Measurements from ENCODE around the gene DOCK9.

DNA sequence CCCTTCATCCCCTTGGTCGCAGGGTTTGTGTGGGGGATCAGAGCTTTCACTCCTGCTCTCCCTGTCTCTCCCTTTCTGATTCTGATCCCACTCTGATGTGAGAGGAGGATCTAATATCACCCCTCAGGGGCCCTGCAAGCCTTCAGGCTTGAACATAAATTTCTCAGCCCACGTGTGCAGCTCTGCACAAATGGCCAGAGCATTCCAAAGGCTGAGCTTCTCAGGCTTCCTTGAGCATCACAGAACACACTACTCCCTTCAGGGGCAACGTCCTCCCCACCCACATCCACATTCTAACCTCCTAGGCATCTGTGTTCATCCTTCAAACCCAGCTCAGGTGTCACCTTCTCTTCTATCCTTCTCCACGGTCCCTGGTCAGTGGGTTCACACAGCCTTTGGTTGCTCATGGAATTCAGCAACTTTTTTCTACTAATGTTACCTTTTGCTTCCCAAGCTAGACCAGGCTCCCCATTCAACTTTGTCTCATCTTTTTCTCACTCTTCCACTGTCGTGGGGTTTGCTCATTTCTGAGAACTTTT, 24.4 kb upstream of the DOCK9 start:
- TF ChIP-seq GABPB1 (CRISPR knock-in tag; IDR thresholded peaks at IDR 0.05) = no peak
- TF ChIP-seq RELA (CRISPR knock-in tag; IDR thresholded peaks at IDR 0.05; ENCODE audit: borderline replicate concordance) = no peak
- TF ChIP-seq USF2 (CRISPR knock-in tag; IDR thresholded peaks at IDR 0.05) = no peak
- no peak for TF ChIP-seq CTCF (IDR thresholded peaks at IDR 0.05)
- TF ChIP-seq SP1 (CRISPR knock-in tag; conservative IDR thresholded peaks at IDR 0.05) = no peak
- TF ChIP-seq USF1 (CRISPR knock-in tag; IDR thresholded peaks at IDR 0.05) = no peak
- TF ChIP-seq, protein P1, sequence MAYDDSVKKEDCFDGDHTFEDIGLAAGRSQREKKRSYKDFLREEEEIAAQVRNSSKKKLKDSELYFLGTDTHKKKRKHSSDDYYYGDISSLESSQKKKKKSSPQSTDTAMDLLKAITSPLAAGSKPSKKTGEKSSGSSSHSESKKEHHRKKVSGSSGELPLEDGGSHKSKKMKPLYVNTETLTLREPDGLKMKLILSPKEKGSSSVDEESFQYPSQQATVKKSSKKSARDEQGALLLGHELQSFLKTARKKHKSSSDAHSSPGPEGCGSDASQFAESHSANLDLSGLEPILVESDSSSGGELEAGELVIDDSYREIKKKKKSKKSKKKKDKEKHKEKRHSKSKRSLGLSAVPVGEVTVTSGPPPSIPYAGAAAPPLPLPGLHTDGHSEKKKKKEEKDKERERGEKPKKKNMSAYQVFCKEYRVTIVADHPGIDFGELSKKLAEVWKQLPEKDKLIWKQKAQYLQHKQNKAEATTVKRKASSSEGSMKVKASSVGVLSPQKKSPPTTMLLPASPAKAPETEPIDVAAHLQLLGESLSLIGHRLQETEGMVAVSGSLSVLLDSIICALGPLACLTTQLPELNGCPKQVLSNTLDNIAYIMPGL (CRISPR knock-in tag; IDR thresholded peaks at IDR 0.05) = no peak
- no peak for TF ChIP-seq MAX (CRISPR knock-in tag; IDR thresholded peaks at IDR 0.05)
- TF ChIP-seq NR2C2 (CRISPR knock-in tag; IDR thresholded peaks at IDR 0.05) = no peak
- no peak for TF ChIP-seq ZNF423 (CRISPR knock-in tag; IDR thresholded peaks at IDR 0.05)
- no peak for TF ChIP-seq JUN (CRISPR knock-in tag; IDR thresholded peaks at IDR 0.05)
- TF ChIP-seq TCF7 (CRISPR knock-in tag; IDR thresholded peaks at IDR 0.05; ENCODE audit: low read depth) = no peak

All from WTC11 (cell line).